ENCODE results near the gene DMXL2.

DNA sequence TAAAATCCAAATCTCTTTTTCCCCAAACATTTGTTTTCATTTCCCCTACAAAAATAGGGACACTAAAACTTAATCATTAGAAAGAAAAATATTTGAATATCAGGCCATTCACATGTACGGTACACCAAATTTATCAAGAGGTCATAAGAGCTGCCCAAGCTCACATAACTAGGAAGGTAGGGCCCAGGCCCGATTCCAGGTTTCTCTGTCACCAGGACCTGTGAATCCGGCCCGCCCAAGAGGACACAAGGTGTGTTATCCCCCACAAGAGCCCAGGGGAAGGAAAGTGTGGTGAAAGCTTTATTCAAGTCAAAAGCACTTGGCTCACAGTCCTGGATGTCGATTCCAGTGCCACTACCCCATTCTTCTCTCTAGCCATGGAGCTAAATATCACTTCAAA lies 130.6 kb downstream of the DMXL2 start:
- TF ChIP-seq, protein P1, sequence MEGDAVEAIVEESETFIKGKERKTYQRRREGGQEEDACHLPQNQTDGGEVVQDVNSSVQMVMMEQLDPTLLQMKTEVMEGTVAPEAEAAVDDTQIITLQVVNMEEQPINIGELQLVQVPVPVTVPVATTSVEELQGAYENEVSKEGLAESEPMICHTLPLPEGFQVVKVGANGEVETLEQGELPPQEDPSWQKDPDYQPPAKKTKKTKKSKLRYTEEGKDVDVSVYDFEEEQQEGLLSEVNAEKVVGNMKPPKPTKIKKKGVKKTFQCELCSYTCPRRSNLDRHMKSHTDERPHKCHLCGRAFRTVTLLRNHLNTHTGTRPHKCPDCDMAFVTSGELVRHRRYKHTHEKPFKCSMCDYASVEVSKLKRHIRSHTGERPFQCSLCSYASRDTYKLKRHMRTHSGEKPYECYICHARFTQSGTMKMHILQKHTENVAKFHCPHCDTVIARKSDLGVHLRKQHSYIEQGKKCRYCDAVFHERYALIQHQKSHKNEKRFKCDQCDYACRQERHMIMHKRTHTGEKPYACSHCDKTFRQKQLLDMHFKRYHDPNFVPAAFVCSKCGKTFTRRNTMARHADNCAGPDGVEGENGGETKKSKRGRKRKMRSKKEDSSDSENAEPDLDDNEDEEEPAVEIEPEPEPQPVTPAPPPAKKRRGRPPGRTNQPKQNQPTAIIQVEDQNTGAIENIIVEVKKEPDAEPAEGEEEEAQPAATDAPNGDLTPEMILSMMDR (IDR thresholded peaks at IDR 0.05): no peak
- TF ChIP-seq POLR2A (IDR thresholded peaks at IDR 0.05): no peak
